Measurements from ENCODE around the gene FGFBP2.

FGFBP2 gene, protein sequence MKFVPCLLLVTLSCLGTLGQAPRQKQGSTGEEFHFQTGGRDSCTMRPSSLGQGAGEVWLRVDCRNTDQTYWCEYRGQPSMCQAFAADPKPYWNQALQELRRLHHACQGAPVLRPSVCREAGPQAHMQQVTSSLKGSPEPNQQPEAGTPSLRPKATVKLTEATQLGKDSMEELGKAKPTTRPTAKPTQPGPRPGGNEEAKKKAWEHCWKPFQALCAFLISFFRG
- total RNA-seq = 0.17 to 28.3 (median 0.69) reads per million in 3 donors

DNA sequence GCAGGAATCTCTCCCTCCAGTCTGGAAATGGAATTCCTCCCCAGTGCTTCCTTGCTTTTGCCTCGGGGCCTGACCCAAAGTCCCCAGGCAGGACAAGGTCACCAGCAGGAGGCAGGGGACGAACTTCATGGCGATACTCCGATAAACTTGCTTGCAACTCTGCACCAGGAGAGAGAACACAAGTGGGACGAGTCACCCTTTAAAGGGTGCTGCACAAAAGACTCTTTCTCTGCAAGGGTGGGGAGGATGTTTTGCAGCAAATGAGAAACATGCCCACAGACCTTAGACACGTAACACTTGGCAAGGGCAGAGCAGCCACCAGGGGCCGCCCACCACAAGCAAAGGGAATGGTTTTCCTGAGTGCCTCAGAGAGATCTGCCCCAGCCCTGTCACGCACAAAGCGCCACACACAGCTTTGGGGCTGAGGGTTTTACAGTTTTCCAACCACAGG is at the start of gene FGFBP2:
Gene FGFBP2 (minus strand): TSS at position 175 of the 451 bp plus-strand sequence. CDS start 46 bp downstream, at position 129.
- no peak within 1 kb of the TSS for H3K4me3 ChIP-seq (ENCODE audit: insufficient read depth, low read depth, low read length, poor library complexity, severe bottlenecking)
- peaks cover 3% of the 10 kb centered on the region for H3K27me3 ChIP-seq (replicated peaks; ENCODE audit: control insufficient read depth, insufficient read depth, low read length, poor library complexity, severe bottlenecking)
- no peaks in the 10 kb centered on the region for H3K4me1 ChIP-seq (ENCODE audit: control insufficient read depth, insufficient read depth, low read length, poor library complexity, severe bottlenecking)
- no peaks in the 10 kb centered on the region for H3K36me3 ChIP-seq (ENCODE audit: control insufficient read depth, insufficient read depth, low read length)
- no peak for DNase-seq
- no peaks in the 10 kb centered on the region for H3K9me3 ChIP-seq (ENCODE audit: control insufficient read depth, low read length)
- H3K27ac ChIP-seq (ENCODE audit: insufficient read depth, low read length, poor library complexity, severe bottlenecking) = no peak within 1 kb of the TSS

GRCh38 chr4:16011173-16011572 is 48.2 kb upstream of the FGFBP2 start:
- H3K4me1 ChIP-seq (ENCODE audit: control insufficient read depth, insufficient read depth, low read length, poor library complexity, severe bottlenecking) = no peaks in the 10 kb centered on the region
- peaks cover 8% of the 10 kb centered on the region for H3K27me3 ChIP-seq (replicated peaks; ENCODE audit: control insufficient read depth, insufficient read depth, low read length, poor library complexity, severe bottlenecking)
- no peak overlapping the region for H3K4me3 ChIP-seq (ENCODE audit: insufficient read depth, low read depth, low read length, poor library complexity, severe bottlenecking)
- H3K36me3 ChIP-seq (ENCODE audit: control insufficient read depth, insufficient read depth, low read length) = no peaks in the 10 kb centered on the region
- no peak for DNase-seq
- H3K9me3 ChIP-seq (ENCODE audit: control insufficient read depth, low read length) = no peaks in the 10 kb centered on the region
- H3K27ac ChIP-seq (ENCODE audit: insufficient read depth, low read length, poor library complexity, severe bottlenecking) = no peak overlapping the region

DNA sequence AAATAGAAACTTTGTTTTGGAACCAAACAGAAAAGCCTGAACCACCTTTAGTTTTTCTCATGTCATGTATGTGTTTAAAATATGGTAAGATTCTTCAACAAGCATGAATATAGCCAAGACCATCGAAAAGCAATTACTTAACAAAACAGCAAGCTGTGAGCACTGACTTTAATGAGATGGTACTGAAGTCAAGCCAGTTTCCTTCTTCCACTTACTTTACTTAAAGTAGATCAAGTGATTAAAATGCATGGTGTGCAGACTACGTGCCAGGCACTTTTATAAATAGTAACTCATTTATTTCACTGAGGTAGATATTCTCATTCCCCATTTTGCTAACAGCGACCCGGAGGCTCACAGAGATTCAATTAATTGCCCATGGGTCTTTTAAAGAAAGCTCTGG is 46.2 kb upstream of the FGFBP2 start:
- Histone ChIP-seq H3K36me3 (ENCODE audit: control insufficient read depth, insufficient read depth, low read length) (no peaks in the 10 kb centered on the region), H3K4me3 (ENCODE audit: insufficient read depth, low read depth, low read length, poor library complexity, severe bottlenecking) (no peak overlapping the region)
- no peak for DNase-seq

GRCh38 chr4:16007471-16008095 is 44.6 kb upstream of the FGFBP2 start:
- Histone ChIP-seq H3K4me1 (ENCODE audit: control insufficient read depth, insufficient read depth, low read length, poor library complexity, severe bottlenecking) (no peaks in the 10 kb centered on the region), H3K36me3 (ENCODE audit: control insufficient read depth, insufficient read depth, low read length) (no peaks in the 10 kb centered on the region), H3K27ac (ENCODE audit: insufficient read depth, low read length, poor library complexity, severe bottlenecking) (no peak overlapping the region), H3K27me3 (replicated peaks; ENCODE audit: control insufficient read depth, insufficient read depth, low read length, poor library complexity, severe bottlenecking) (peaks cover 8% of the 10 kb centered on the region), H3K9me3 (ENCODE audit: control insufficient read depth, low read length) (no peaks in the 10 kb centered on the region), H3K4me3 (ENCODE audit: insufficient read depth, low read depth, low read length, poor library complexity, severe bottlenecking) (no peak overlapping the region)
- DNase-seq = no peak

More for the DNA sequence above, 46.2 kb upstream of the FGFBP2 start:
- no peak overlapping the region for H3K27ac ChIP-seq (ENCODE audit: insufficient read depth, low read length, poor library complexity, severe bottlenecking)
- no peaks in the 10 kb centered on the region for H3K9me3 ChIP-seq (ENCODE audit: control insufficient read depth, low read length)
- H3K27me3 ChIP-seq (replicated peaks; ENCODE audit: control insufficient read depth, insufficient read depth, low read length, poor library complexity, severe bottlenecking) = peaks cover 8% of the 10 kb centered on the region
- no peaks in the 10 kb centered on the region for H3K4me1 ChIP-seq (ENCODE audit: control insufficient read depth, insufficient read depth, low read length, poor library complexity, severe bottlenecking)

DNA sequence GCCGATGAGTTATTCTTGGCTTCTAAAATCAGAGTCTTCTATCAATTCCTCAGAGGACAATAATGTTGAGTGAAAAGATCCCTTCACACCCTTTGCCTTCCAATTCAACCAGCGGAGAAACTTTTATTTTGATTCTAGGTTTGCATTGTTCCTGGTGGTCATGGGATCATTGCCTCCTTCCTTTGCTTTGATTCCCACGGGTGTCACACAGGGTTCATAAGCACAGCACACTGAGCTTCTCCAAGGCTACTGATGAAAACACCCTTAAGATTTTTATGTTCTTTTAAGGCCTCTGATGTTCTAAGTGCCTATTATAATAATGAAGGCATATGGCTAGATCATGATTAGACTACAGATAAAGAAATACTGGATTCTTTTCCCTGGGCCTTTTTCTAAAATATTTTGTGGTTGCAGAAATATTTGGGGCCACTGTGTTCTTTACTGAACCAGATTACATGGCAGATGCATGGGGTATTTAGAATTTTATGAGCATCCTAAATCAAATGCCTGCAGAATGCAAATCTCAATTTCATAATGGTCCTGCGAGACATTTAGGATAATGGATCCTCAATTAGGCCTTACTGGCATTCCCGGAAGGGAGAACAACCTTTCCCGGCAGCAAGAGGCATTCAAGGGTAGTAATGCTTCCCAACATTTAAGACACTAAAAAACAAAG is 43.9 kb upstream of the FGFBP2 start:
- Histone ChIP-seq H3K4me1 (ENCODE audit: control insufficient read depth, insufficient read depth, low read length, poor library complexity, severe bottlenecking) (no peaks in the 10 kb centered on the region), H3K36me3 (ENCODE audit: control insufficient read depth, insufficient read depth, low read length) (no peaks in the 10 kb centered on the region), H3K9me3 (ENCODE audit: control insufficient read depth, low read length) (no peaks in the 10 kb centered on the region), H3K4me3 (ENCODE audit: insufficient read depth, low read depth, low read length, poor library complexity, severe bottlenecking) (no peak overlapping the region), H3K27ac (ENCODE audit: insufficient read depth, low read length, poor library complexity, severe bottlenecking) (no peak overlapping the region), H3K27me3 (replicated peaks; ENCODE audit: control insufficient read depth, insufficient read depth, low read length, poor library complexity, severe bottlenecking) (peaks cover 8% of the 10 kb centered on the region)
- DNase-seq = no peak

DNA sequence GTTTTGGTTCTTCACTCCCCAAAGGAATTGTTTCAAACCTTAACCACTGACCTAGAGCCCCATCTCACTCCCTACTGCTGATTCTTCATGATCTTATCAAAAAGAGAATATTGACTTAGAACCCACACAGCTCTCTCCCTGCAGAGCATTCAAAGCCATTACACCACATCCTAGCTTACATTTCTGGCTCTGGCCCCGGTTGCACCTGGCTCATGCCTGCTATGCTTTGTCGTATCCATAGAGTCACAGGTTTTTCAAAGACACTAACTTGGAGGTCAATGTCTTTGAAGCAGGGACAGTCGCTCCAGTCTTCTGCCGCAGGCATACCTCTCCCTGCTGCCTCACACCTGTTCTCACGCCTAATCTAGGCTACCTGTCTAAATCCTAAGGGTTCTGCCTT is 42.7 kb upstream of the FGFBP2 start:
- no peak for DNase-seq
- Histone ChIP-seq H3K36me3 (ENCODE audit: control insufficient read depth, insufficient read depth, low read length) (no peaks in the 10 kb centered on the region), H3K27ac (ENCODE audit: insufficient read depth, low read length, poor library complexity, severe bottlenecking) (no peak overlapping the region), H3K4me3 (ENCODE audit: insufficient read depth, low read depth, low read length, poor library complexity, severe bottlenecking) (no peak overlapping the region), H3K4me1 (ENCODE audit: control insufficient read depth, insufficient read depth, low read length, poor library complexity, severe bottlenecking) (no peaks in the 10 kb centered on the region), H3K9me3 (ENCODE audit: control insufficient read depth, low read length) (no peaks in the 10 kb centered on the region), H3K27me3 (replicated peaks; ENCODE audit: control insufficient read depth, insufficient read depth, low read length, poor library complexity, severe bottlenecking) (peaks cover 8% of the 10 kb centered on the region)

- Histone ChIP-seq H3K4me3 (ENCODE audit: insufficient read depth, low read depth, low read length, poor library complexity, severe bottlenecking) (no peak overlapping the region), H3K4me1 (ENCODE audit: control insufficient read depth, insufficient read depth, low read length, poor library complexity, severe bottlenecking) (no peaks in the 10 kb centered on the region), H3K27ac (ENCODE audit: insufficient read depth, low read length, poor library complexity, severe bottlenecking) (no peak overlapping the region), H3K36me3 (ENCODE audit: control insufficient read depth, insufficient read depth, low read length) (no peaks in the 10 kb centered on the region), H3K9me3 (ENCODE audit: control insufficient read depth, low read length) (no peaks in the 10 kb centered on the region), H3K27me3 (replicated peaks; ENCODE audit: control insufficient read depth, insufficient read depth, low read length, poor library complexity, severe bottlenecking) (no peaks in the 10 kb centered on the region)
- peak in 2 of 3 donors; percentile 2 to 7 for DNase-seq
Measured at GRCh38 chr4:16001484-16001858, 38.5 kb upstream of the FGFBP2 start.

DNA sequence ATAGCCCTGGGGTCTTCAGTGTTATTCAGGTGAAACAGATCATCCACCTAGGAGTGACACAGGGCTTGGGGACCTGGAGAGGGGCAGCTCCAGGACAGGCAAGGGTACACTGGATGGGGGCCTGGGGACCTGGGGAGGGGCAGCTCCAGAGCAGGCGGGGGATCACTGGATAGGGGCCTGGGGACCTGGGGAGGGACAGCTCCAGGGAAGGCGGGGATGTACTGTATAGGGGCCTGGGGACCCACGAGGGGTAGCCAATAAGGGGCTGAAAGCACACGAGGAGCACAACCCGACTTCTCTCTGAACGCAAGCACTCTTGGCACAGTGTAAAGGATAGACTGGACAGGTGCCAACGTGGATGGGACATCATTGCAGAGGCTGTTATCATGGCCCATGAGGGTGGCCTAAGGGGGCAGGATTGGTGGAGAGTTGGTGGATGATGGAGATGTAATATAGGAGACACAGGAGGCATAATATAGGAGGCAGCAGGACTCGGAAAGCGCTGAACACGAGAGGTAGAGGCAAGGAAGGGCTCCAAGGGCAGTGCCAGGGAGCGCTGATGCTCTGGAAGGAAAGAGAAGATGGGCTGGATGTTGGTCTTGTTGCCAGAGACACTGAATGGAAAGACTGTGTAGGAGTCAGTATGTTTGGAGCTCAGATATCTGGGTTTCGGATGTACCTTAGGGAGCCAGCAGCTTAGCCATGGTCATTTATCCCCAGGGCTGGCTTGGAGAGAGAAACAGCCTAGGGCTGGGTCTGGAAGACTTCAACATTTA is 37.9 kb upstream of the FGFBP2 start:
- DNase-seq = no peak
- no peaks in the 10 kb centered on the region for H3K27me3 ChIP-seq (replicated peaks; ENCODE audit: control insufficient read depth, insufficient read depth, low read length, poor library complexity, severe bottlenecking)

DNA sequence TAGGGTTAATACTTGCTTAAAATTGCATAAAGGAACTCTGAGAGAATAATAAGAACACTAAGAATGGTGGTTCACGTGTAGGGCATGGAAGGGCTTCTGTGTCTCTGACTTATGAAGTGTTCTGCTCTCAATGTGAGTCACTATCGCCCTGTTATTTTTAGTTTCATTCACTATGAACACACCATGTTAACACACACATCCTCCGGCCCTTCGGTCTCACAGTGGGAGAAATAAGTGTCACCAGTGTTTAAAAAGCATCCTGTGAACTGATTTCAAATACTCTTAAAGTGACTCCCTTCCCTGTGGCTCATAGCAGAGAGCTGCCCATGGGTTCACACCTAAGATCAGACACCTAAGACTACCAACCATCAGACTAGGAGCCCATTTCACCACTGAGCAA is 33.8 kb upstream of the FGFBP2 start:
- Histone ChIP-seq H3K4me1 (ENCODE audit: control insufficient read depth, insufficient read depth, low read length, poor library complexity, severe bottlenecking) (no peaks in the 10 kb centered on the region), H3K27me3 (replicated peaks; ENCODE audit: control insufficient read depth, insufficient read depth, low read length, poor library complexity, severe bottlenecking) (no peaks in the 10 kb centered on the region), H3K27ac (ENCODE audit: insufficient read depth, low read length, poor library complexity, severe bottlenecking) (no peak overlapping the region), H3K36me3 (ENCODE audit: control insufficient read depth, insufficient read depth, low read length) (no peaks in the 10 kb centered on the region), H3K4me3 (ENCODE audit: insufficient read depth, low read depth, low read length, poor library complexity, severe bottlenecking) (no peak overlapping the region), H3K9me3 (ENCODE audit: control insufficient read depth, low read length) (no peaks in the 10 kb centered on the region)
- no peak for DNase-seq

More for the DNA sequence above, 37.9 kb upstream of the FGFBP2 start:
- Histone ChIP-seq H3K27ac (ENCODE audit: insufficient read depth, low read length, poor library complexity, severe bottlenecking) (no peak overlapping the region), H3K36me3 (ENCODE audit: control insufficient read depth, insufficient read depth, low read length) (no peaks in the 10 kb centered on the region), H3K4me3 (ENCODE audit: insufficient read depth, low read depth, low read length, poor library complexity, severe bottlenecking) (no peak overlapping the region), H3K9me3 (ENCODE audit: control insufficient read depth, low read length) (no peaks in the 10 kb centered on the region), H3K4me1 (ENCODE audit: control insufficient read depth, insufficient read depth, low read length, poor library complexity, severe bottlenecking) (no peaks in the 10 kb centered on the region)

Data from effector memory CD4-positive, alpha-beta T cell (primary cell).